IPS-18a (cell line): ENCODE data around the gene ATG9A.

Source experiments
- H3K27ac ChIP-seq: one replicate; pipeline ENCODE4 v1.5.1; 2013; ENCODE audit warnings: low read length
- H3K27me3 ChIP-seq: one replicate; pipeline ENCODE4 v1.6.1; 2013; ENCODE audit warnings: mild to moderate bottlenecking, low read length; ENCODE audit not compliant: control insufficient read depth, insufficient read depth
- H3K36me3 ChIP-seq: one replicate; pipeline ENCODE4 v1.6.1; 2013; ENCODE audit warnings: low read depth, low read length; ENCODE audit not compliant: control insufficient read depth
- H3K4me1 ChIP-seq: one replicate; pipeline ENCODE4 v1.6.1; 2013; ENCODE audit warnings: low read depth, low read length; ENCODE audit not compliant: control insufficient read depth
- H3K4me3 ChIP-seq: one replicate; pipeline ENCODE4 v1.5.1; 2013; ENCODE audit warnings: low read length
- H3K9ac ChIP-seq: one replicate; pipeline ENCODE4 v1.6.1; 2013; ENCODE audit warnings: mild to moderate bottlenecking, low read length, moderate library complexity
- H3K9me3 ChIP-seq: one replicate; pipeline ENCODE4 v1.6.1; 2013; ENCODE audit warnings: low read depth, low read length; ENCODE audit not compliant: control insufficient read depth

The ATG9A gene

DNA sequence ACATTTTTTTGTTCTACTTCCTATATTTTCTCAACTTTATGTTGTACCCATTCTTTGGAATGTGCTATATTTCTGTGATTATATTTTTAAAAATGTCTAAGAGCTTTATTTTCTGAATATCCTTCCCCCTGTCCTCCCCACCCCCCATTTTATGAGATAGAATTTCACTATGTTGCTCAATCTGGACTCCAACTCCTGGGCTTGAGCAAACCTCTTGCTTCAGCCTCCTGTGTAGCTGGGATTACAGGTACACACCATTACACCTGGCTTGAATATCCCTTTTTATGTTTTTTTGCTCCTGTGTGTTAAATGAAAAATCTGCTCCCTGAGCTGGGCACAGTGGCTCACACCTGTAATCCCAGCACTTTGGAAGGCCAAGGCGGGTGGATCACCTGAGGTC lies 32.0 kb downstream of the ATG9A start:
- no peak overlapping the region for H3K27ac ChIP-seq
- H3K36me3 ChIP-seq: no peaks in the 10 kb centered on the region
- no peak overlapping the region for H3K9ac ChIP-seq
- no peak overlapping the region for H3K4me3 ChIP-seq
- H3K9me3 ChIP-seq: no peaks in the 10 kb centered on the region
- no peaks in the 10 kb centered on the region for H3K27me3 ChIP-seq
- no peaks in the 10 kb centered on the region for H3K4me1 ChIP-seq

DNA sequence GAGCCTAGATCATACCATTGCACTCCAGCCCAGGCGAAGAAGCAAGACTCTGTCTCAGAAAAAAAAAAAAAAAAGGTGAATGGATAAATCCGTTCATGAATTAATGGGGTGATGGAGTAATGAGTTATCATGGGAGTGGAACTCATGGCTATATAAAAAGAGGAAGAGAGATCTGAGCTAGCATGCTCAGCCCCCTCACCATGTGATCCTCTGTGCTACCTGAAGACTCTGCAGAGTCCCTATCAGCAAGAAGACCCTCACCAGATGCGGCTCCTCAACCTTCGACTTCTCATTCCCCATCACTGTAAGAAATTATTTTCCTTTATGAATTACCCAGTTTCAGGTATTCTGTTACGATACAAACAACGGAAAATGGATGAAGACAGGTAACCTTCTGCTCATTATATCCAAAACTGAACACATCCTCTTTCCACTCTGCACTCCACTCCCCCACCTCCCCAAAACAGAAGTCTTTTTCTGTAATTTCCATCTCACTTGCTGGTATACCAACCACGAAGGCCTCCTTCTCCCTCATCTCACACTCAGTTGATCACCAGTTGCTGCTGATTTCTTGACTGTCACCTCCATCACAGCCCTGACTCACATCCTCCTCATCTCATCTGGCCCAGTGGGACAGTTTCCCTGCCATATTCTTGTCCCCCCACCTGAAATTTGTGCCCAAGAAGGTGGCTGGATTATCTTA lies 42.5 kb downstream of the ATG9A start:
- Histone ChIP-seq H3K4me3 (no peak overlapping the region), H3K36me3 (peaks cover 11% of the 10 kb centered on the region), H3K4me1 (no peaks in the 10 kb centered on the region), H3K27me3 (no peaks in the 10 kb centered on the region), H3K9ac (no peak overlapping the region), H3K27ac (no peak overlapping the region), H3K9me3 (no peaks in the 10 kb centered on the region)

DNA sequence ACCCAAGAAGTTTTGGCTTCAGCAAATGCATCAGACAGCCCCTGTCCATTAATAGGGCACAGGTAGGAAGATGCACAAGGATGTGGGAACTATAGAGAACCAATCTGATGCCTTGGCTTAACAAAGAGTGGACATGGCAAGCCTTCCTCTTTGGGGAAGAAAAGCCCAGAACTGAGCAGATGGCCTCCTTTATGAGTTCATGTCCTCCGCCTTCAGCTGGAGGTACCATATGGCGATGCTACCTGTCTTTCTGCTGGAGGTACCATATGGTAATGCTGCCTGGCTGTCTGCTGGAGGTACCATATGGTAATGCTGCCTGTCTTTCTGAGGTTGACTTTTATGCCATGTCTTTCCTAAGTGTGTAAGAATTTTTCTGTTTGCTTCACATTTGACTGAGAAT lies 45.3 kb downstream of the ATG9A start:
- Histone ChIP-seq H3K36me3 (peaks cover 29% of the 10 kb centered on the region), H3K4me1 (peaks cover 1% of the 10 kb centered on the region), H3K9me3 (no peaks in the 10 kb centered on the region), H3K27me3 (no peaks in the 10 kb centered on the region), H3K9ac (no peak overlapping the region), H3K27ac (no peak overlapping the region), H3K4me3 (no peak overlapping the region)

DNA sequence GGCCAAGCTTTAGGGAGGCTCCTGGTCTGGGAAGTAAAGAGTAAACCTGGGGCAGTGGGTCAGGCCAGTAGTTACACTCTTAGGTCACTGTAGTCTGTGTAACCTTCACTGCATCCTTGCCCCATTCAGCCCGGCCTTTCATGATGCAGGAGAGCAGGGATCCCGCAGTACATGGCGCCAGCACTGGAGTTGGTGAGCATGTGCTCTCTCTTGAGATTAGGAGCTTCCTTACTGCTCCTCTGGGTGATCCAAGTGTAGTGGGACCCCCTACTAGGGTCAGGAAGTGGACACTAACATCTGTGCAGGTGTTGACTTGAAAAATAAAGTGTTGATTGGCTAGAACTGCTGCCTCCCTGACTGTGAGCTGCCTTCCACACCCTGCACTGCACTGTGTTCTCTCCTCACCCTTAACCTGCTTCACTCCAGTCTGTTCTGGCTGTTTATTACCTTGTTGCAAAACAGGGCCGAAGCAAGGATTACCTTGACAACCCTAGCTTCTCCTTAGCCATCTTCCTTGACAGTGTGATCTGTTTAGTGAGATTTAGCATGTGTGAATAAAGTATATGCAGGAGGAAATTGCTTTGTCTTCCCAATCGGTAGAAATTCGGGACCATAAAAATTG lies 46.2 kb downstream of the ATG9A start:
- H3K27ac ChIP-seq: no peak overlapping the region
- peaks cover 29% of the 10 kb centered on the region for H3K36me3 ChIP-seq
- no peak overlapping the region for H3K9ac ChIP-seq
- H3K4me1 ChIP-seq: peaks cover 5% of the 10 kb centered on the region
- no peaks in the 10 kb centered on the region for H3K27me3 ChIP-seq
- H3K4me3 ChIP-seq: no peak overlapping the region
- no peaks in the 10 kb centered on the region for H3K9me3 ChIP-seq

DNA sequence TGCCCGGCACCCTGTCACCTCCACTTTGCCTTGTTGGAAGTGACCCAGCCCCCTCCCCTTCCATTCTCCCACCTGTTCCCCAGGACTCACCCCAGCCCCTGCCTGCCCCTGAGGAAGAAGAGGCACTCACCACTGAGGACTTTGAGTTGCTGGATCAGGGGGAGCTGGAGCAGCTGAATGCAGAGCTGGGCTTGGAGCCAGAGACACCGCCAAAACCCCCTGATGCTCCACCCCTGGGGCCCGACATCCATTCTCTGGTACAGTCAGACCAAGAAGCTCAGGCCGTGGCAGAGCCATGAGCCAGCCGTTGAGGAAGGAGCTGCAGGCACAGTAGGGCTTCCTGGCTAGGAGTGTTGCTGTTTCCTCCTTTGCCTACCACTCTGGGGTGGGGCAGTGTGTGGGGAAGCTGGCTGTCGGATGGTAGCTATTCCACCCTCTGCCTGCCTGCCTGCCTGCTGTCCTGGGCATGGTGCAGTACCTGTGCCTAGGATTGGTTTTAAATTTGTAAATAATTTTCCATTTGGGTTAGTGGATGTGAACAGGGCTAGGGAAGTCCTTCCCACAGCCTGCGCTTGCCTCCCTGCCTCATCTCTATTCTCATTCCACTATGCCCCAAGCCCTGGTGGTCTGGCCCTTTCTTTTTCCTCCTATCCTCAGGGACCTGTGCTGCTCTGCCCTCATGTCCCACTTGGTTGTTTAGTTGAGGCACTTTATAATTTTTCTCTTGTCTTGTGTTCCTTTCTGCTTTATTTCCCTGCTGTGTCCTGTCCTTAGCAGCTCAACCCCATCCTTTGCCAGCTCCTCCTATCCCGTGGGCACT lies 46.9 kb downstream of the ATG9A start:
- Histone ChIP-seq H3K9me3 (no peaks in the 10 kb centered on the region), H3K9ac (no peak overlapping the region), H3K27ac (no peak overlapping the region), H3K27me3 (no peaks in the 10 kb centered on the region), H3K4me3 (no peak overlapping the region), H3K4me1 (peaks cover 5% of the 10 kb centered on the region), H3K36me3 (peaks cover 29% of the 10 kb centered on the region)

DNA sequence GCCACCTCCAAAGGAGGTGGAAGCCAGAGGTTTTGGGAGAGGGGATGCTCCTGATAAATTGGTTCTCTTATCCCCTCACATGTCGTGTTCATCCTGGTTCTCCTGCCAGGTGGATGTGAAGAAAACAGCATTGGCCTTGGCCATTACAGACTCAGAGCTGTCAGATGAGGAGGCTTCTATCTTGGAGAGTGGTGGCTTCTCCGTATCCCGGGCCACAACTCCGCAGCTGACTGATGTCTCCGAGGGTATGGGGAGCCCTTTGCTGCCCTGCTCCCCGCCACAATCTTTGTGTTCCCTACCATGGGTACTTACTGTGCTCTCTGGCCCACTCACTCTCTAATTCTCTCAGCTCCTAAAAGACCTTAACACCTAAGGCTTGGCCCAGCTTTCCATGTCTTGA lies 47.9 kb downstream of the ATG9A start:
- Histone ChIP-seq H3K36me3 (peaks cover 29% of the 10 kb centered on the region), H3K4me1 (peaks cover 5% of the 10 kb centered on the region), H3K4me3 (no peak overlapping the region), H3K27ac (no peak overlapping the region), H3K9ac (no peak overlapping the region), H3K9me3 (no peaks in the 10 kb centered on the region), H3K27me3 (no peaks in the 10 kb centered on the region)

DNA sequence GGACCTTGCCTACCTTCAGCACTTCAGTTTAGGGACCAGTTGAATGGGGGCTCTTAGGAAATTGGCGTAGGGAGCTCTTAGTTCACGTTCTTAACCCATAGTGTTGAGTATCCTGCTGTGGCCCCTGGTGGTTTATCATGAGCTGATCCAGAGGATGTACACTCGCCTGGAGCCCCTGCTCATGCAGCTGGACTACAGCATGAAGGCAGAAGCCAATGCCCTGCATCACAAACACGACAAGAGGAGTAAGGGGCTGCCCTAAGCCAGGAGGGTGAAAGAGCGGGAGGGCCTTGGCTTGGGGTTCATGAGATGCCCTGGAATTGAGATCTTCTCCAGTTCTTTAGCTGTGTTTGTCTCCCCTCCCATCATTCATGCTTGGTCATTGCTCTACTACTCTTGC lies 48.5 kb downstream of the ATG9A start:
- H3K9me3 ChIP-seq: no peaks in the 10 kb centered on the region
- peaks cover 5% of the 10 kb centered on the region for H3K4me1 ChIP-seq
- H3K36me3 ChIP-seq: peaks cover 29% of the 10 kb centered on the region

DNA sequence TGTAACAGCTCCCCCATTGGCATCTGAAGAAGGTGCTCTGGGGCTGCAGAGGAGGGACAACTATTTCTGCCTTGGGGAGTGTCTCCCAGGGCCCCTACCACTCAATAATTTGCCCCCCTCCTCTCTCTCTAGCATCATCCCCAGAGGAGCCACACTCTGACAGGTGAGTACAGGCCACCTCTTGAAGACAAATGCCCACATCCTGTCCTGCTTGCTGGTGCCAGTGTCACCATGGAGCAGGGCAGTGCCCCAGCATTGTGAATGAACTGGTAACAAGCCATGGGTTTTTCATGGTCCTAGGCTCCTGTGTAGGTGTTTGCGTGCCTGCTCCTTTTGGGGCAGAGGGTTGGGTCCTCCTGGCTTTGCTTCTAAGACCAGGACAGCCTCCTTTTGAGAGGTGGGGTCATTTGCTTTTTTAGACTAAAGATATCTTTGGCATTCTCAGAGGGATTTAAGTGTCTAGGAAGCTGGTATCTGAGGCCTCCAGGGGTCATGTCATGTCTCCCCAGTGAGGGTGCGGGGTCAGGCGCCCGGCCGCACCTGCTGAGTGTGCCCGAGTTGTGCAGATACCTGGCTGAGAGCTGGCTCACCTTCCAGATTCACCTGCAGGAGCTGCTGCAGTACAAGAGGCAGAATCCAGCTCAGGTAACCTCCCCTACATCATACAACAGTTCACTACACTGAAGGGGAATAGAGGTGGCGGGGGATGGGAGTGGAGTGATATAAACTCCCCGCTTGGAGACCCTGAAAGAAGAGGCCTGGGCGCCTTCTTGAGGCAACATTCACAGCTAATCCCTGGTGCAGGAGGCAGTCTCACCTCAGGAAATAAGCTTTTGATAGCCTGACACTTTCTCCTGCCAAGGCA lies 49.6 kb downstream of the ATG9A start:
- peaks cover 5% of the 10 kb centered on the region for H3K4me1 ChIP-seq
- H3K36me3 ChIP-seq: peaks cover 29% of the 10 kb centered on the region
- no peak overlapping the region for H3K27ac ChIP-seq
- H3K4me3 ChIP-seq: no peak overlapping the region
- no peaks in the 10 kb centered on the region for H3K9me3 ChIP-seq
- no peak overlapping the region for H3K9ac ChIP-seq
- no peaks in the 10 kb centered on the region for H3K27me3 ChIP-seq

More for the DNA sequence above, 48.5 kb downstream of the ATG9A start:
- Histone ChIP-seq H3K27me3 (no peaks in the 10 kb centered on the region), H3K4me3 (no peak overlapping the region), H3K27ac (no peak overlapping the region), H3K9ac (no peak overlapping the region)

DNA sequence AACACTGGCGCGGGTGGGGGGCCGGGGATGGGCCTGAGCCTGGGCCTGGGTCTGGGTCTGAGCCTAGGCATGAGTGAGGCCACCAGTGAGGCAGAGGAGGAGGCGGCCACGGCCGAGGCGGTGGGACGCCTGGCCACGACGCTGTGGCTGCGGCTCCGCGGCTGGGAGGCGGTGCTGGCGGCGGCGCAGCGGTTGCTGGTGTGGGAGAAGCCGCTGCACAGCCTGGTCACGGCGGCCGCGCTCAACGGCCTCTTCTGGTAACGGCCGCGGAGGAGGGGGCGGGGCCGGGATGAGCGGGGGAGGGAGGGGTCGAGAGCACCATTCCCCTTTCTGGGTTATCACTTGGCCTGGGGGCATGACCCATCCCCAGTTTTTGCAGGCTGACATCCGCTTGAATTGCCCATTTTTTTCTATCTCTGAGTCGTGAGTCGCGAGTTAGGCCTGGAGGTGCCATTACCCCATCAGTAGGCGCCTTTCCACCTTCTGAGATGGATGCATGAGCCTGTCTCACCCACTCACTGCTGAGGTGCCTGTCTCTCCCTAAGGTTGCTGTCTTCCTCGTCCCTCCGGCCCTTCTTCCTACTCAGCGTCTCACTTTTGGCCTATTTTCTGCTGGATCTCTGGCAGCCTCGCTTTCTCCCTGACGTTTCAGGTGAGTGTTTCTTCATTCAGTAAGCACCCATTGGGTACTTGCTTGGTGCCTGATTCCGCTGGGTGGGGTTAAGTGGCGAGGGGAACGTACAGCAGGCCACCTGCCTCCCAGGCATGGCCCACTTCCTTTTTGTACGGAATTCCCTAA lies 50.9 kb downstream of the ATG9A start:
- H3K4me3 ChIP-seq: peak overlapping the region; percentile 76
- H3K27me3 ChIP-seq: no peaks in the 10 kb centered on the region
- peak overlapping the region; percentile 4 for H3K9ac ChIP-seq
- no peaks in the 10 kb centered on the region for H3K9me3 ChIP-seq
- no peak overlapping the region for H3K27ac ChIP-seq
- H3K4me1 ChIP-seq: peaks cover 5% of the 10 kb centered on the region
- peaks cover 27% of the 10 kb centered on the region for H3K36me3 ChIP-seq

DNA sequence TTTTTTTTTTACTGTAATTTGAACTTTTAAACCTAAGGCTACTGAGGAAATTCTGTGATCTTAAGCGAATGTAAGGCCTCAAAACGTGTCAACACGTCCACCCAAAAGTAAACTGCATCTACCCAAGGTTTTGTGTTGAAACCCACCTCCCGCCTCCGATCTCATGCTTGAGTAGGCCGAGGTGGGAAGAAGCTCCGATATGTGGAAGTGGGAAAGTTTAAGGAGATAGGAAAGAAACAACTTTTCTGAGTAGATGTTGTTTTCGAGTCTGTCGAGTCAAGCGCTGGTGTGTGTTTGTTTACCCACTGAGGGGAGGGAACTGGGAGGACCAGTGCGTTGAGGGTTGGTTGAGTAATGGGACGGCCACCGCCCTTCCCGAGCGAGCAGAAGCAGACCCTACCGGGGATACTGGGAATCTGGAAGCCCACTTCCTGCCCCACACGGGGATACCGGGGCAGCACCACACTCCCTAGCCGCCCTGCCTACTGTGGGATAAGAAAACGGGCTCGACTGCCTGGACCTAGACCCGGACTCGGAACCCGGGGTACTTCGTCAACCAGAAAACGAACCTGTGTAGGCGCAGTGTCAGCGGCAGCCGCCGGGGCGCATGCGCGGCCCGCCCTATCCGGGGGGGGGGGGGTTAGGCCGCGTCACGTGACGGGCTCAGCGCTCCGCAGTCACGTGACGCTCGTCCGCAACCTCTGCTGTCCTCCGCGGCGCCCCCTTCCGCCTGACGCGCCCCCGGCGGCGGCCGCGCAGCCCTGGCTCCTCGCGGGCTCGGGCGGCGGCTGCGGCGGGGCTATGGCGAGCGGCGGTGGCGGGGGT lies 51.7 kb downstream of the ATG9A start, which contains the start of gene RETREG2:
RETREG2 (plus strand) TSS at position 724 of the 825 bp plus-strand sequence; CDS start at position 802, 78 bp downstream.
- Histone ChIP-seq H3K27ac (no peak within 1 kb of the TSS), H3K27me3 (no peaks in the 10 kb centered on the region), H3K36me3 (peaks cover 26% of the 10 kb centered on the region), H3K9ac (peak within 1 kb of the TSS; percentile 6), H3K9me3 (no peaks in the 10 kb centered on the region), H3K4me1 (peaks cover 5% of the 10 kb centered on the region), H3K4me3 (peak within 1 kb of the TSS; percentile 76)
